K562 treated with DMSO at 1 percent for 12 hours (cell line): ENCODE data around the gene KDM2B. TPM values are rescaled to one million over a fixed set of nuclear protein-coding genes. Genes with fewer than 3 reads are reported as not detected.

ENCODE experiments used
- total RNA-seq: library from RNA; unstranded; fragments of 300-600 nt; gene quantifications from 2 replicates; pipeline ENCODE4 v1.2.3, GENCODE V29; 2022; ENCODE audit not compliant: insufficient read depth

The KDM2B gene
- total RNA-seq, result 14.5 and 39.8 TPM in 2 replicates

DNA sequence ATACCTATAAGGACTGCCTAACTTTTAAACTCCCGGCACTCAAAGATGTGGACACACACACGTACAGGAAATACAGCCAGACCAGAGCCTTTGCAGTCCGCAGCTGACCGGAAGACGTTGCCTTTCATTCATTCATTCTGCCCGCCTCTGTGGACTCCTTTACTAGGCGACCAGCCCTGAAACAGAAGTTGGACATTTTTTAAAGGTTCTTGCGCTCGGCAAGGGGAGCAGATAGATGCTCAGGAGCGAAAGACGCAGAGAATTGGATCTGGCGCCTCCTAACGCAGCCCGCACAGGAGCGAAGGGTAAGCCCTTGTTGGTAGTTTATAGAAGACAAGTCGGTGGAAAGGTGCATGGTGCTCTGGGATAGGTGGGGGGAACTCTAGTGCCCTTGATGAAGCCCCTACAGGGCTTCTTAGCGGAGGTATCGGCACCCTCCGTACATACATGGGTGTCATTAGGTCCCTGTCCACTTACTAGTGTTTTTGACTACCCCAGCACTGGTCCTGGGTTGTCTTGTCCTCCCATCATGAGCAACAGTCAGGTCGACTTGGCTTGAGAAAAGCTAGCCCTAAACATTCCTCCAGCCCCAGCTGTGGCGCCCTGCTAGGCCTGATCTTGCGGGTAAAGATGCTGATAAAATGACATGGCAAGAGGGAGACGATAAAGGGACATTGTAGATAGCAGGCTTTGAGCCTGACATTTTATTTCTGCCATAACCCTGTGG is at the start of gene KDM2B:
TSS of gene KDM2B (minus strand) at position 65 of the 727 bp plus-strand sequence. CDS start 112 bp downstream, outside the sequence.

DNA sequence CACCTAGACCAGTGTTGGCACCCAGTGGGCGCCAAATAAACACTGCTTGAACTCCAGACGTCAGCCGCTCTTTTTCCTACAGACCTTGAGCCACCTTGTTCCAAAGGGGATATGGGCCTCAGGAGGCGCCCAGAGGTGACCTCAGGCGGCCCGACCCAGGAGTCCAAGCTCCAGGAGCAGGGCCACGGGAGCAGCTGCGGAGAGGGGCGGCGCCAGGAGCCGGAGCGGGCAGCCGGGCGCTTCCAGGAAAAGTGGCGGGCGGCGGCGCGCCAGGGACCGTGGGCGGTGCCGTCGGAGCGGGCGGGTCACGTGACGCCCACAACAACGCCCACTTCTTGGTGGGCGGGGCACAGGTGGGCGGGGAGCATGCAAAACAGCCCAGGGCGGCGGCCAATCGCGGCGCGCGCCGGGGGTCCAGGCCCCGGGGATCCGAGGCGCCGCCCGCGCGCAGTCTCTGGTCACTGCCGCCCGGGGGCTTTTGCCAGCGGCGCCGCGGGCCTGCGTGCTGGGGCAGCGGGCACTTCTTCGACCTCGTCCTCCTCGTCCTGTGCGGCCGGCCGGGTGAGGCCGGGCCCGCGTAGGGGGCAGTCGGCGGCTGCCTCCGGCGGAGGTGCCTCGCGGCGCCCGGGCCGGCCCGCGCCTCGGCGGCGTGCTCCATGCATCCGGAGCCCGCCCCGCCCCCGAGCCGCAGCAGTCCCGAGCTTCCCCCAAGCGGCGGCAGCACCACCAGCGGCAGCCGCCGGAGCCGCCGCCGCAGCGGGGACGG is 45.4 kb upstream of the KDM2B start, which contains the start of gene ORAI1:
TSS of gene ORAI1 (plus strand) at position 444 of the 766 bp plus-strand sequence.

DNA sequence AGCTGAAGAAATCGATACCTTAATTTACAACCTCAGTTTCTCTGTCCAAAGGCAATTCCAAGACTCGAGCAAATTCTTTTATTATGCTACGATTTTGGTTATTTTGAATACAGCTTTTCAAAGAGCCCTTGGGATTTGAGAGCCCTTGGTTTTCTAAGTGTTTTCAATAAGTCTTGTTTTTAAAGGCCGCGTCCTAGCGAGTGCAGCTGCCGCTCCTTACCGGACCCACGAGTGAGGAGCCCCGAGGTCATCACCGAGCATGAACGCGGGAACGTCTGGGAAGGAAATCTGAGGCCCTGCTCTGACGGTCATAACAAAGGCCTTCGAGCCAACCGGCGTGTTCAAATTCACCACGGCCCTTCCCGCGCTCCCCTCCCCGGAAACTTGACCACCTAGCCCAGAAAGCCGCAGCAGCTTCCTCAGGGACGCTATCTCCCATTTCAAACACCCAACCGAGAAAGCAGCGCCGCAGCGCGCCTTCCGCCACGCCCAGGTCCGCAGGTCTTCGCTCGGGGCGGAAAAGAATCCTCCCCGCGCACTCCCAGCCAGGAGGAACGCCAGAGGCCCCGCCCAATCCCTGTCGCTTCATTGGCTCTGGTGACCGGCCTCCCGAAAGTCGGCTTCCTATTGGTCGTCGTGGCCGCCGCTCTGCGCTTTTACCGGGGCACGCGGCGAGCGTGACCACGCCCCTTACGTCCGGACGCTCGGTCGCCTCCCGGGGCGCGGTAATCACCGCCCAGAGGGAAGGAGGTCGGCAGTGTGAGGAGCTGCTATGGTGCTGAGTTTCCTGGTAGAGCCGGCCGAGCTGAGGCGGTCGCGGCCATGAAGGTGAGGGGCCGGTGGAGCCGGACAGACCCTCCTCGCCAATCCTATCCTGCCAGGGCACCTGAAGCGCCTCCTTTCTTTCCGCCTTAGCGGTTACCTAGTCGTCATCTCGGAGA is 181.2 kb downstream of the KDM2B start, which contains the start of gene RNF34:
TSS of gene RNF34 (plus strand) at position 728 of the 941 bp plus-strand sequence. CDS start at position 823, 95 bp downstream.

Other genes with a start within 250 kb of the KDM2B start
- 128 and 157 TPM in 2 replicates for gene ANAPC5, start 228.6 kb downstream of the KDM2B start, total RNA-seq
- gene RNF34, start 180.9 kb downstream of the KDM2B start, total RNA-seq, result 27.4 and 40.4 TPM in 2 replicates
- gene ORAI1, start 45.5 kb upstream of the KDM2B start, total RNA-seq, result 67.3 and 70.7 TPM in 2 replicates
- gene MORN3, start 88.6 kb upstream of the KDM2B start, total RNA-seq, result 0.56 TPM in 1 of 2 replicates, not detected in the other
- 5.4 and 11.5 TPM in 2 replicates for gene TMEM120B, start 131.7 kb upstream of the KDM2B start, total RNA-seq
- gene RHOF, start 212.7 kb upstream of the KDM2B start, total RNA-seq, result 1.3 and 2.9 TPM in 2 replicates
- 1.5 and 10.0 TPM in 2 replicates for gene SETD1B, start 223.0 kb upstream of the KDM2B start, total RNA-seq